CD4-positive, alpha-beta T cell treated with Interleukin-4 for 1 hour (primary cell): Measurements from ENCODE around the gene RPL18A.

ENCODE experiments used
- DNase-seq, 2 donors: peaks; one replicate each; pipeline ENCODE4 v3.0.0-alpha.2; 2020 to 2022

RPL18A gene

GRCh38 chr19:17910791-17911360 is 51.2 kb downstream of the RPL18A start:
- DNase-seq, result no peak
